ENCODE measurements around the gene ERMP1.
A peak's percentile ranks its signal among the peaks of the same experiment; 100 is the strongest.
"Not testable (repeated sequence)": the region's sequence is repeated elsewhere in the genome, so short reads cannot be mapped to it uniquely, and the experiment has no call there.

The ERMP1 gene, protein sequence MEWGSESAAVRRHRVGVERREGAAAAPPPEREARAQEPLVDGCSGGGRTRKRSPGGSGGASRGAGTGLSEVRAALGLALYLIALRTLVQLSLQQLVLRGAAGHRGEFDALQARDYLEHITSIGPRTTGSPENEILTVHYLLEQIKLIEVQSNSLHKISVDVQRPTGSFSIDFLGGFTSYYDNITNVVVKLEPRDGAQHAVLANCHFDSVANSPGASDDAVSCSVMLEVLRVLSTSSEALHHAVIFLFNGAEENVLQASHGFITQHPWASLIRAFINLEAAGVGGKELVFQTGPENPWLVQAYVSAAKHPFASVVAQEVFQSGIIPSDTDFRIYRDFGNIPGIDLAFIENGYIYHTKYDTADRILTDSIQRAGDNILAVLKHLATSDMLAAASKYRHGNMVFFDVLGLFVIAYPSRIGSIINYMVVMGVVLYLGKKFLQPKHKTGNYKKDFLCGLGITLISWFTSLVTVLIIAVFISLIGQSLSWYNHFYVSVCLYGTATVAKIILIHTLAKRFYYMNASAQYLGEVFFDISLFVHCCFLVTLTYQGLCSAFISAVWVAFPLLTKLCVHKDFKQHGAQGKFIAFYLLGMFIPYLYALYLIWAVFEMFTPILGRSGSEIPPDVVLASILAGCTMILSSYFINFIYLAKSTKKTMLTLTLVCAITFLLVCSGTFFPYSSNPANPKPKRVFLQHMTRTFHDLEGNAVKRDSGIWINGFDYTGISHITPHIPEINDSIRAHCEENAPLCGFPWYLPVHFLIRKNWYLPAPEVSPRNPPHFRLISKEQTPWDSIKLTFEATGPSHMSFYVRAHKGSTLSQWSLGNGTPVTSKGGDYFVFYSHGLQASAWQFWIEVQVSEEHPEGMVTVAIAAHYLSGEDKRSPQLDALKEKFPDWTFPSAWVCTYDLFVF

DNA sequence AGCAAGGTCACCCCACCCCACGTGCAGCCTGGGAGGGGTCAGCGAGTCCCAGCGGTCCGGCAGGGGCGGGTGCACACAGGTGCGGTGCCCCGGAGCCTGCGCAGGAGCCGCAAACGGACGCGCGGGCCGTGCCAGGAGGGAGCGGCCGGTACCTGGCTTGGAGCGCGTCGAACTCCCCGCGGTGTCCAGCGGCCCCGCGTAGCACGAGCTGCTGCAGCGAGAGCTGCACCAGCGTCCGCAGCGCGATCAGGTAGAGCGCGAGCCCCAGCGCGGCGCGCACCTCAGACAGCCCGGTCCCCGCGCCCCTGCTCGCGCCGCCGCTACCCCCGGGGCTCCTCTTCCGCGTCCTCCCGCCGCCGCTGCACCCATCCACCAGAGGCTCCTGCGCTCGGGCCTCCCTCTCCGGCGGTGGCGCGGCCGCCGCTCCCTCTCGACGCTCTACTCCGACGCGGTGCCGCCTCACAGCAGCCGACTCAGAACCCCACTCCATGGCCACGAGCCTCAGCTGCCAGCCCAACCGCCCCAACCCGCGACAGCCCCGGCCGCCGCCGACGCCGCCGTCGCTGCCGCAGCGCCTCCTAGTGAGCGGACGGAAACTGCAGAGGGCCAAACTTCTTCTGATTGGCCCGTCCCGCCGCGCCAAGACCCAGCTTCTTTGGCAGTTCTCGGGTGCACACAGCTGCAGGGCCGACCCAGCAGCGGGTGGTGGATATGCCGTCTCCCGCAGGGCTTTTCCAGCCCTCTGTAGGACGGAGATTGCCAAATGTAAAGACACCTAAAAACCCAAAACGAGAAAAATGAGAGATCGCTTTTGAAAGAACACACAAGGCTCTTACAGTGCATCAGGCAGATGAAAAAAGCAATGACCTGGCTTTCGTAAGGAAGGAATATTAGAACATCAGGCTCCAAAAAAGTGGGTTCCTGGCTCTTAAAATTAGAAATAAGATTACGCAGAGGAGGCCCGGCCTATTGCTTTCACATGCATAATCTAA, at the start of gene ERMP1:
Gene ERMP1 (minus strand): TSS at position 580 of the 992 bp plus-strand sequence. CDS start 90 bp downstream, at position 490.
- DNase-seq = peak; percentile 90

DNA sequence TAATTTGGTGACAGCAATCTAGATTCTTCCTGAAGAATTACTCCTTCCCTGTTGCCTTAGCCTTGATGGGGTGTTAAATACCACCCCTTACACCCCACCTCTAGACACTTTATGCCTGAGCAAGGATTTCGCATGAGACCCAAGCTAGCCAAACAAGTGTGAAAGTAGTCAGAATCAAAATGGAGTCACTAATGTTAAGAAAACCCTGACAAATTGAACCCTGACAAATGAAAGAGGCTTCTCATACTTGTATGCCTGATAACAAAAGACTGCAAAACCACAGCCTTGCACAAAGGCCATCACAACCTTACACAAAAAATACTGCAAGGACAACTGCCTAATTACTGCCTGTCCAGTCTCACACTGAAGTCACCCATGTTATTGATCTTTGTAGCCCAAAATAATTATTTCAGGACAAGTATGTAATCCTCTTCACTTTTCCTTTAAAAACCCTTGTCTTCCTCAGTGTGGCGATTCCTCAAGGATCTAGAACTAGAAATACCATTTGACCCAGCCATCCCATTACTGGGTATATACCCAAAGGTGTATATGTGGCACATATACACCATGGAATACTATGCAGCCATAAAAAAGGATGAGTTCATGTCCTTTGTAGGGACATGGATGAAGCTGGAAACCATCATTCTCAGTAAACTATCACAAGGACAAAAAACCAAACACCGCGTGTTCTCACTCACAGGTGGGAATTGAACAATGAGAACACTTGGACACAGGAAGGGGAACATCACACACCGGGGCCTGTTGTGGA, 49.5 kb upstream of the ERMP1 start:
- DNase-seq = not testable (repeated sequence)

DNA sequence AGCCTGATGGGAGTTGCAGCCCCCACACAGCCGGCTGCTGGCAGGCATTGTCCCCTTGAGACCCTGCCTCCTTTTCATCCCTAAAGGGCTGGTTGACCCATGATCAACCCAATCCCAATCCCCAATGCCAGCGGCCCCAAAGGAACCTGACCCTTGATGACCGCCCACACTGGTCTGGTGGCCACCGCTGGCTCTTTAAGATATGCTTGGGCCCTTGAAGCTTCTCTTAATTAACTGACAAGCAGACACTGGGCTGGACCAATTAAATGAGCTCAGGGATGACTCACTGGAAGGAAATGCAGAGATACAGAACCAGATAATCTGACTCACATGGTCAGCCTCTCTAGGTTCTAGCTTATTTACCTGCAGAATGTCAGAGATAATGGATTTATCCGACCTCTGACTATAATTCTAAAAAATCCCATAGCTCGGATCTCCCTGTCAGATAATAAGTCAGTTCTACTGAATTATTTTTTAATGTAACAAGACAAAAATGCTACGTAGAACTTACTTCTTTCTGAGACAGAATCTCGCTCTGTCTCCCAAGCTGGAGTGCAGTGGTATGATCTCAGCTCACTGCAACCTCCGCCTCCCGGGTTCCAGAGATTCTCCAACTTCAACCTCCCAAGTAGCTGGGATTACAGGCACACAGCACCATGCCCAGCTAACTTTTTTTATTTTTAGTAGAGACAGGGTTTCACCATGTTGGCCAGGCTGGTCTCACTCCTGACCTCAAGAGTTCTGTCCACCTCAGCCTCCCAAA, 46.7 kb upstream of the ERMP1 start:
- DNase-seq = no peak

DNA sequence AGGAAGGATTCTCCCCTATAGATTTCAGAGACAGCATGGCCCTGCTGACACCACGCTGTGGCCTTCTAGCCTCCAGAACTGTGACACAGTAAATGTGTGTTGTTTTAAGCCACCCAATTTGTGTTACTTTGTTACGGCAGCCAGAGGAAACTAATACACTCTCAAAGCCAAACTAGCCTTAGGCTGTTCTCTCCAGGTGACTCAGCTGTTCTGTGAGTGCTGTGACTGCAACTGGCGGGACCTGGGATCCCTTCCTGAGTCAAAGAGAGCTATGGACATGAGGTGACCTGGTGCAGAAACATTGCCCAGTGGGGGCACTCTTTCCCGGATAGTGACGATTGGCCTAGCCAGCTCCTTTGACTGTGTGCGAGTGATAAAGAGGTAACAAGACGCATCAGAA, 43.8 kb upstream of the ERMP1 start:
- no peak for DNase-seq

DNA sequence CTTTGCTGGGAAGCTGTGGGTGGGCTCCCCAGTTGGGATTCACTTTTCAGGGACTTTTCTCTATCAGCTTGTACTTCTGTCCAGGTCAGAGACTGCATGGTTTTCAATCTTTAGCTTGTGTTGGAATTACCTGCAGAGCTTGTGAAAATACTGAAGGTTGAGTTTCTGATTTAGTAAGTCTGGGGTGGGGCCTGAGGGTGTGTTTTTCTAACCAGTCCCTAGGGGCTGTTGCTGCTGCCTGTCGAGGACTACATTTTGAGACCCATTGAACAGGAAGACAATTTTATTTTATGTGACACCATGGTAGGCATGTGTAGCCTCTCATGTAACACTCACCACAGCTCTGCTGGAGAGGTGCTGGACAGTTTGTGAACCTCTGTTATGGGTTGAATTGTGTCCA, 43.1 kb upstream of the ERMP1 start:
- no peak for DNase-seq

DNA sequence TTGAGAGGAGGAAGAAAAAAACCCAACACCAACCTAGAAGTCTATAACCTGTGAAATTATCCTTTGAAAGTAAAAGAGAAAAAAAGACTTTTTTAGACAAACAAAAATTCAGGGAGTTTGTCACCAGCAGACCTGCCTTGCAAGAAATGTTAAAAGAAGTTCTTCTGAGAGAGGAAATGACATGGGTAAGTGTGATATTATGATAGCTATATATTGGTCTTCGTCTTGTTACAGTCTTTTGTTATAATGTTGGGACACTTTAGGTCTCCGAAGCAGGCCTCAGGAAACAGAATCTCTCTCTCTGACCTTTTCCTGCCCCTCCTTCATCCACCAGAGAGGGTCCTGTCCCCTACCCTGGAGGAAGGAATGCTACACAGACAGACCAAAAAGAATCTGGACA, 41.1 kb upstream of the ERMP1 start:
- DNase-seq = no peak

DNA sequence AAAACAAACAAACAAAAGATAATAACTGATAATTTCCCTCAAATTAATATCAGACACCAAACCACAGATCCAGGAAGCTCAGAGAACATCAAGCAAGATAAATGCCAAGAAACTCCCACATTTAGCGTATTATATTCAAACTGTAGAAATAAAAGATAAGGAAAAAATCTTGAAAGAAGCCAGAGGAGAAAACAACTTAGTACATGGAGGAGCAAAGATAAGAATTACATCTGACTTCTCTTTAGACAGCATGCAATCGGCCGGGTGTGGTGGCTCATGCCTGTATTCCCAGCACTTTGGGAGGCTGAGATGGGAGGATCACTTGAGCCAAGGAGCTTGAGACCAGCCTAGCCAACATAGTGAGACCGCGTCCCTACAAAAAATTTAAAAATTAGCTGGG, 40.5 kb upstream of the ERMP1 start:
- no peak for DNase-seq

DNA sequence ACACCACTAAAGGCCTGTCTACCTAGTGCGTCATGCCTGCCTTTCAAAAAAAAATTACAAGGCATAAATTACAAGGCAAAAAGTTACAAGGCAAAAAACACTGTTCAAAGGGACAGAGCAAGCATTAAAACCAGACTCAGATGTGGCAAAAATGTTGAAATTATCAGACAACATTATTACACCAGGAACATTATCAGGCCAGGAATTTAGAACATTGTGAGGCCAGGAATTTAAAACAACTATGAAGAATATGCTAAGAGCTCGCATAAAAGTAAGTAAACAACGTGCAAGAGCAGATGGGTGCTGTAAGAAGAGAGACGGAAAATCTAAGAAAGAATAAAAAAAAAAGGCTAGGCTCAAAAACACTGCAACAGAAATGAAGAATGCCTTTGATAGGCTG, 39.6 kb upstream of the ERMP1 start:
- DNase-seq = no peak

DNA sequence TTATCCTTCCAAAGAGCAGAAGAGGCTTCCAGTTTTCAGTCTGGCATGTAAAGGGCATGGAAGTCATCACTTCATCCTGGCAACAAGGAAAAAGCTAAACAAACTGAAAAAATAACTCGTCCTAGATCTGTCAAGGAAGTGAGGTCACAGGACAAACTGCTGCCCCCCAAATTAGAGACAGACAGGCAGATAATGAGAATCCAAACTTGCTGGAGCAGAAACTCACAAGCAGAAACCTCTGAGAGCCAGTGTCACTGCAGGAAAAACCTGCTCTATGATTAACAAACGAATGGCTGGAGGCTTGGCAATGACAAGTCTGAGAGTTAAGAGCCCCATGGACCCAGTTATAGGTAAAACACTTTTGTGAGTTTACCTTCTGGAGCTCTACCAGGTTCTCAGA, 38.9 kb upstream of the ERMP1 start:
- DNase-seq = no peak

DNA sequence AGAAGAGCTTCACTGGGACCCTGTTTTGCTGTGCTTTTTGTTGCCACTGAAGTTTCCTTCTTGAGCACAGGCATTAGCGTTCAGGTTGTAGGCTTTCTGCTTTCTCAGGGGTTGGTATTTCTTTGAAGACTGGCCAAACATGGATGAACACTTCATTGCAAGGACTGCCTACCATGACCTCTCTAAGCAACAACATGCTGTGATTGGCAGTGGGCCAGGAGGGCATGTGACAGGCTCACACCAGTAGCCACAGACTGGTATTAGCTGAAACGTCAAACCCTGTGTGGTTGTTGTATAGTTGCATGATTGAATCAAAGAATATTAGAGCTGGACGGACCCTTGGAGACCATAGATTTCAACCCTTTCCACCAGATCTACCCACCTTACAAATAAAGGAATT, 37.8 kb upstream of the ERMP1 start:
- DNase-seq = no peak

DNA sequence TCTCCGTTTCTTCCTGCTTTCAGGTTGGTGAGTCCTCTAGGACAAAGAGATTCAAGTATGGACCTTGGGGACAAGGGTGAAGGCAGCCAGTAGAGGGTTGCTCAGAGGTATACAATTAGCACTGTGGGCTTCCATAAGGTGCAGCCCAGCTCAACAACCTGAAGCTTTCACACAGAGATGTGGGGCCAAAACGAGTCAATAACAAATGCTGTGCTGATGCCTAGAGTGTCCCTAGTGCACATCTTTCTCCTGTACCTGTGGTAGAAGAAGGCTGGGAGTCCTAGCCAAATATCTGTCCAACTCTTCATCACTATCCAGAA, 37.1 kb upstream of the ERMP1 start:
- no peak for DNase-seq

DNA sequence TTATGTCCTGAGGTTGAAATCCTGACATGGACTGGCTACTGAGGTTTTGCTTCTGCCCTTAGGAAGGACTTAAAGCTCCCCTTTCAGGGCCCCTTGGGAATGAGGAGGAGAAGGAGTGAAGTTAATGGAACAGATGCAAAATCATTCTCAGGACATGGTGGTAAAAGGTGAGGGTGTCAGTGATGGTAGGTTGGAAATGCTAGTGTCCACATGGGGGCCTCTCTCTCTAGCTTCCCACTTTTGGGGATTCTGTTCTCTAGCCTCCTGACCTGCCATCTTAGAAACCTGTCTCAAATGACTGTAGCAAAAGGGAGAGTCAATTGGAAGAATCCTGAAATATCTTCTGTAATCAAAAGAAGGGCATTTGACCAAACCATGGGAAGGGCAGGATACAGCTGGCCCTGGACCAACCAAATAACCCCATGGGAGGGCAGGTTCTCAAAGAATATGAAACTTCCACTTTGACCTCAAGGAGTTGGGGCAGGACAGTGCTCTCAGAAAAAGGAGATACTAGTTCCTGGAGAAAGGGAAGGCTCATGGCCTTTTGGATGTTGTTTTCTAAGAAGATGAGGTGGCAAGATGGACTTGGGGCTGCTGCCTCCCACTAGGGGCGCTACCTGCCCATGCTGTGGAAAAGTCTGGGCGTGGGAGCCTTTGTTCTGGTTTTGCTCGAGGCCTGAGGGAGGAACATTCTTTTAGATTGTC, 36.5 kb upstream of the ERMP1 start:
- peak; percentile 12 for DNase-seq

DNA sequence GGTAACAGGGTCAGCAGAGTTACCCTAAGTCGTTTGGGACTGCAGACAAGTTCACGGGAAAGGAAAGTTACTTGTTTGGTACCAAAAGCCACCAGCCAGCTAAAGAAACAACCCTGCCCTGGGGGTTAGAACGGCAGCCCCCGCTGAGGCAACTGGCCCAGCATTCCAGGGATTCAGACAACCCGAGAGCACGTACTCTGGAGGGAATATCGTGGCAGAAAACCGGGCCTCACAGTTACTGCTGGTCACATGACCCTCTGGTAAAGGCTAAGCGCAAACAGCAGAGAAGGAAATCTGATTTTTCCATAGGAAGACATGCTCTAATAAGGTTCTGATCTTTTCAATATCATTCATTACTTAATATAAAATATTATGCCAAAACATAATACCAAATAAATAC, 35.3 kb upstream of the ERMP1 start:
- no peak for DNase-seq

DNA sequence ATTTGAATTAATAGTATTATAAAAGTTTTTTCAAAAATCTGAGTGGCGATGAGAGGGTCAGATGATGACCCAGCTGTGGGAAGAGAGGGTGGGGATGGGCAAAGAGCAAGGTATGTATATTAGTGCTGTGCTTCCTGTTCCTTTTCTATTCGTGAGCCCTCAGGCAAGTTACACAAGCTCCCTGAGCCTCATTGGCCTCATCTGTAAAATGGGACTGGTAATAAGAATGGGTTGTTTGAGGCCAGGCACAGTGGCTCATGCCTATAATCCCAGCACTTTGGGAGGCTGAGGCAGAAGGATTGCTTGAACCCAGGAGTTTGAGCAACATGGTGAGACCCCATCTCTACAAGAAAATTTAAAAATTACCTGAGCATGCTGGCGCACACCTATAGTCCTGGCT, 33.8 kb upstream of the ERMP1 start:
- no peak for DNase-seq

DNA sequence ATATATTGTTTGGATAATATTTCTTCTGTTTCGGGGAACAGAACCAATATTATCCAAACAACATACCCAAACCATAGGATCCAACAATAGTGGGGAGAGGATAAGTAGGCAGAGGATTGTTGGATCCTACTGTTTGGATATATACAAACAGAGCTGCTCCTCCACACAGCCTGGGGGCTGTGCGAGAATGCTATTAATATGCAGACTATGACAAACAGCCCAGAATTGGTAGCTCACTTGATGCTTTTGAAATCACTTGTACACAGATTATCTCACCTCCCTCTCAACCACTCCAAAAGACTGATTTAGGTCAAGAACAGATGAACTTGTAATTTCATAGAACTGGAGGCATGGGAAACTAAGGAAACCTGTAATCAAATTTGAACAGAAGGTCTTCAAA, 33.4 kb upstream of the ERMP1 start:
- no peak for DNase-seq

DNA sequence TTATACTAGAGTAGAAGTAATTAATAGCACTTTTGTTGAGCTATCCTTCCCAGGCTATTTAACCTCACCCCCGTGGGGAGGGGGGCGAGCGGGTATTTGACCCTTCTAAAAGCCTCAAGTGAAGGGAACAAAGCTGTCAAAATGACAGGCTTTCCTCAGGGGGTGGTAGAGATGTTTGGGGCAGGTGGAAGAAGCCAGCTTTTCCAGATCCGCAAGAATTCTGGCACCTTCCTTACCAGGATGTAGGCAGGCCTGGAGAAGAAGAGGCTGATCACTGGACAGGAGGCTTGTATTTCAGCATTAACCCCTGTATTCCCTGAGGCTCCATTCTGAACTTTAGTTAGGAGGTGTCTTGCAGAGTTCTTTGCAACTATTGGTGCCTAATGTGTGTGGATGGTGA, 31.5 kb upstream of the ERMP1 start:
- DNase-seq = no peak

DNA sequence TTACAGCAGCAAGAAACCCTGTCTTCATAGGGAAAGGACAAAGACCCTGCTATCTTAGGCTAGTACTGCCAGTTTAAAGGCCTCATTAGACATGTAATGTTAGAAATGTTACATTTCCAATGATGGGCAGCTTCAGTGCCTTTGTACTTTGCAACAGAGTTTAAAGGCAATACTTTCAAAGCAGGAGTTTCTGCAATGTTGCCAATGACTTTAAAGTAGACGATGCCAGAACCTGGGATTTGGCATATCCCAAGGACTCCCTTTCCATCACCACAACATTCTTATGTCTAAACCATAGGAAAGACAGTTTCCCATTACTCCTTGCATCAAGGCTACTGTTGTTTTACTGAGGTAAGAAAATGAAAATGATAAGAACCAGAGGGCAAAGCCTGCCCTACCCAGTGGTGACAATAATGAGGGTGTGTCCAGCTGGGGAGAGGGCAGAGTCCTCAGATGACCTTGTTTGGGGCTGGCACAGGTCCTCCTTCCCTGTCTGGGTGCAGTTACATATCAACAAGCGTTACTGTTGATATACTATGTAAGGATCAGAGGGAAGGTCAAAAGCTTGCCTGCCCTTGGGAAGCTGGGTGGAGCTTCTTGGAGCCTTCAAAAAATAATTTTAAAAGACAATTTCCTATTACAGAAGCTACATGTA, 30.3 kb upstream of the ERMP1 start:
- no peak for DNase-seq

DNA sequence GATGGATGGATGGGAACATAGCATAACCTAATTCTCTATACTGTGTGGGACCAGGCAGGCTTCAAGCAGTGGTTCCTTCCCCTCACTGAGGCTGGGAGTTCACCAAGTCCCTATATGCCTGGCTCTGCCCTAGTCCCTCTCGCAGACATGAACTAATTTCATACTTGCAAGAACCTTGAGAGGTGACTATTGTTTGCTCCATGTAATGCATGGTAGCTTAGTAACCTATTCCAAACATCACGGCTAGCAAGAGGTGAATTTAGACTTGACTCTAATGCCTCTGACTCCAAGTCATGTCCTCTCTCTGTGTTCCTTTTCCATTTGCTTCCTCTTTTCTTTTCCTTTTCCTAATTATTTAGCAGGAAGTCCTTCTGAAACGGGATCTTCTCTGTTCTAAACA, 25.9 kb upstream of the ERMP1 start:
- no peak for DNase-seq

DNA sequence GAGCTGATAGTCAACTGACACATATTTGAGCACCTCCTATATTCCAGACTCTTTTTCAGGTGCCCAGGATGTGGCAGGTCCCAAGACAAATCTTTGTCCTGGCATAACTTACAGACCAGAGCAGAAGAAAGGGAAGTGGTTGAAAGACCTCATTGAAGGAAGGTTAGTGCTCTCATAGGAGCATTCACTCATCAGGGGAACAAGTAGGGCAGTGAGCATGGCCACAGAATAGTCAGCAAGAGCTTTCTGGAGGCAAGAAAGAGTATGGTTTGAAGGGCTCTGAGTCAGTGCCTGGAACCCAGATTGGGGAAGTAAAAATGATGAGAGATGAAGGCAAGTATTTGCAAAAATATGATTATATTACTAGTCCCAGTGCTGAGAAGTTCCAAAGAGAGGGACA, 25.0 kb upstream of the ERMP1 start:
- no peak for DNase-seq

Measured in CD4-positive, alpha-beta T cell treated with Interleukin-21 for 1 hour (primary cell).